ENCODE measurements around the gene KISS1.

KISS1 gene

GRCh38 chr1:204205486-204205885 is 9.2 kb upstream of the KISS1 start:
- peaks cover 10% of the 10 kb centered on the region for H3K4me1 Mint-ChIP-seq

GRCh38 chr1:204204944-204205343 is 8.7 kb upstream of the KISS1 start:
- no peak for TF ChIP-seq CTCF (IDR thresholded peaks at IDR 0.05; ENCODE audit: unreplicated experiment in 3 of 3)
- peaks cover 10% of the 10 kb centered on the region for H3K4me1 Mint-ChIP-seq
- no peaks in the 10 kb centered on the region for H3K36me3 Mint-ChIP-seq (ENCODE audit: low read depth)
- peaks cover 47% of the 10 kb centered on the region for H3K27me3 Mint-ChIP-seq (ENCODE audit: low read depth)
- no peaks in the 10 kb centered on the region for H3K9me3 Mint-ChIP-seq
- H3K27ac Mint-ChIP-seq, result no peak overlapping the region
- H3K4me3 Mint-ChIP-seq, result no peak overlapping the region

More at GRCh38 chr1:204205486-204205885, 9.2 kb upstream of the KISS1 start:
- Mint-ChIP-seq H3K9me3 (no peaks in the 10 kb centered on the region), H3K4me3 (no peak overlapping the region), H3K27ac (no peak overlapping the region), H3K36me3 (ENCODE audit: low read depth) (no peaks in the 10 kb centered on the region), H3K27me3 (ENCODE audit: low read depth) (peaks cover 51% of the 10 kb centered on the region)
- TF ChIP-seq CTCF (IDR thresholded peaks at IDR 0.05; ENCODE audit: unreplicated experiment in 3 of 3), result no peak

GRCh38 chr1:204203206-204203767 is 7.0 kb upstream of the KISS1 start:
- H3K27me3 Mint-ChIP-seq (ENCODE audit: low read depth), result peaks cover 38% of the 10 kb centered on the region
- H3K4me3 Mint-ChIP-seq, result no peak overlapping the region
- H3K4me1 Mint-ChIP-seq, result peaks cover 17% of the 10 kb centered on the region
- TF ChIP-seq CTCF (IDR thresholded peaks at IDR 0.05; ENCODE audit: unreplicated experiment in 3 of 3), result no peak
- H3K9me3 Mint-ChIP-seq, result no peaks in the 10 kb centered on the region
- no peak overlapping the region for H3K27ac Mint-ChIP-seq
- H3K36me3 Mint-ChIP-seq (ENCODE audit: low read depth), result no peaks in the 10 kb centered on the region

GRCh38 chr1:204202481-204202880 is 6.2 kb upstream of the KISS1 start:
- Mint-ChIP-seq H3K27me3 (ENCODE audit: low read depth) (peaks cover 38% of the 10 kb centered on the region), H3K36me3 (ENCODE audit: low read depth) (no peaks in the 10 kb centered on the region), H3K4me3 (no peak overlapping the region), H3K27ac (no peak overlapping the region), H3K4me1 (peaks cover 20% of the 10 kb centered on the region), H3K9me3 (no peaks in the 10 kb centered on the region)
- TF ChIP-seq CTCF (IDR thresholded peaks at IDR 0.05; ENCODE audit: unreplicated experiment in 3 of 3), result no peak

- H3K27me3 Mint-ChIP-seq (ENCODE audit: low read depth), result peaks cover 32% of the 10 kb centered on the region
- H3K27ac Mint-ChIP-seq, result no peak overlapping the region
- H3K9me3 Mint-ChIP-seq, result no peaks in the 10 kb centered on the region
- no peaks in the 10 kb centered on the region for H3K36me3 Mint-ChIP-seq (ENCODE audit: low read depth)
- TF ChIP-seq CTCF (IDR thresholded peaks at IDR 0.05; ENCODE audit: unreplicated experiment in 3 of 3), result no peak
- no peak overlapping the region for H3K4me3 Mint-ChIP-seq
- H3K4me1 Mint-ChIP-seq, result peaks cover 15% of the 10 kb centered on the region
Measured at GRCh38 chr1:204201348-204202040, 5.2 kb upstream of the KISS1 start.

- peaks cover 28% of the 10 kb centered on the region for H3K27me3 Mint-ChIP-seq (ENCODE audit: low read depth)
- H3K4me3 Mint-ChIP-seq, result no peak overlapping the region
- H3K4me1 Mint-ChIP-seq, result peaks cover 15% of the 10 kb centered on the region
- no peaks in the 10 kb centered on the region for H3K9me3 Mint-ChIP-seq
- H3K27ac Mint-ChIP-seq, result no peak overlapping the region
- TF ChIP-seq CTCF (IDR thresholded peaks at IDR 0.05; ENCODE audit: unreplicated experiment in 3 of 3), result no peak
- H3K36me3 Mint-ChIP-seq (ENCODE audit: low read depth), result no peaks in the 10 kb centered on the region
Measured at GRCh38 chr1:204199579-204199978, 3.3 kb upstream of the KISS1 start.
